ENCODE measurements around the gene IGSF9B.

Gene IGSF9B

DNA sequence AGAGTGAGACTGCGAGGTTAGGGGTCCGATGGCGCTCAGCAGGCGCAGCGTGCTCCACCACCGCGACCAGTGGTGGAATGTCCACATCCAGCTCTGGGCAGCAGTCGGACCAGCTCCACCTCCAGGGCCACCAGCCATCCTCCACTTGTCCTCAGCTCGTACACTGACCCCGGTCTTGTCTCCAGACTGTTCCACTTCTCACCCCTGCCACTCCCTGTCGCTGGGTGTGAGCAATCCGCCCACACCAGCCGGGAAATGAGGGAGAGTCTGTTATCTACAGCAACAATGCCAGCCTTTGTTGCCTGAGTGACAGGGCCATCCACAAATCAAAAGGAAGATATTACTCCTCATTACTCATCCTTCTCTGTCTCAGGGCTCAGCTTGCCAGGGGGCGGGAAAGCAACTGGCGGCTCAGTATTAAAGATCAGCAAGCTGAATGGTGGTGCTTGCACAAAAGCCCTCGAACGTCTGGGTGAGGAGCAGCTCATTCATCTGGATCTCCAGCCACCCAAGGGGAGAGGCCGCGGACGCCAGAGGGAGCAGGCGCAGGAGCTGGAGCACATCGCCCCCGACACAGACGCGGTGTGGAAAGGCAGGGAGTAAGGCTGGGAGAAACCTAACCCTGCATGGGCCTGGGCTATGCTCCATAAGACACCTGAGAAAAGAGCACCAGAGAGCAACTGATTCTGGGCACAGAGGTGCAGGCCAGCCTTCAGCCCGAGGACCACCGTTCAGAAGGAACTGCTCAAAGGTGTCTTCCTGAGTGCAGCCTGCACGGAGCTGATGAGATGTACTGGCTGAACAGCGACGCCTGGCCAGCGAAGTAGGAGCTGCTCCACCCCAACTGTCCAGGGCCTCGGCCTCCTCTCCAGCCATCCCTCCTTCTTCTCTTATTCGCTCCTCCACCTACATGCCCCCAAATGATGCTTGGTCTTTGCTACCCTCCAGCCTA, 21.9 kb downstream of the IGSF9B start:
- DNase-seq: no peak

DNA sequence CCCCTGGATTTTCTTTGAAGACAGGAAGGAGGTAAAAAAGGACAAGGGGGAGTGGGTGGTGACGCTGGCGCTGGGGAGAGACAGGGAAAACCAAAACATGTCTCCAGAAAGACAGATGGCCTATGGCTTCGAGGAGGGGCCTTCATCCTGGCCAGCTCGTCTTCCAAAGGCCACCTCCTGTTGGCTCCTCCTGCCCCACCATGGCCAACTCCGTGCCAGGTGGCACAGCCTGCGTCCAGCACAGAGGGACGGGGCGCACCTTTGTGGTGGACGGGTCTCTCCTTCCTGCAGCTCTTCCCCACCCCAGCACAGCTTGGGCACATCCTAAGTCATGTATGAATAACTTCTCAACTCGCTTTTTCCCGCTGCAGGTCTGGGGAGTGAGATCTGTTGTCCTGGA, 22.7 kb downstream of the IGSF9B start:
- DNase-seq: no peak

DNA sequence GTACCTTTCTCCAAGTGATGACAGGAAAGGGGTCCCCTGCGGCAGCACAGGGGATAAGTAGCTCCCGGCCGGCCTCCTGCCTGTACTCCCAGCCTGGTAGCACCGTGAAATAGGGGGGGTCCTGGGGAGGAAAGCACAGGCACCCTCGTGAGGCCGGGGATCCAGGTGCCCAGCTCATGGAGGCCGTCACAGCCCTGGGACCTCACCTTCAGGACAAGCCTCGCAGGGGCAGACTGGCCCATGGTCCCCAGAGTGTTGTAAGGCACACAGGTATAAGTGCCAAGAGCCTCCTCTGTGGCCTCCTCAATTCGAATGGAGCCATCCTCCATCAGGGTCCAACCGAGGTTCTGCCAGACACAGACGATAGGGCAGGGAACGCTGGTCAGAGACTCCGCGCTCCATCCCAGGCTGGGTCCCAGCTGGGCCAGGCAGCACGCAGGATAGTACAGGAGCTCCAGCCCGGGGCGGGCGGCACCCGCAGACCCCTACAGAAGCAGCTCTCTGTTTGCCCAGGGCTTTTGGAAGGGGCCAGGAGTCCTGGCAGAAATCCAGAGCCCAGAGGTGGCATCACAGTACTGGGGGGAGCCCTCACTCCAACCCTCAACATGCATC, 25.2 kb downstream of the IGSF9B start:
- DNase-seq: no peak

DNA sequence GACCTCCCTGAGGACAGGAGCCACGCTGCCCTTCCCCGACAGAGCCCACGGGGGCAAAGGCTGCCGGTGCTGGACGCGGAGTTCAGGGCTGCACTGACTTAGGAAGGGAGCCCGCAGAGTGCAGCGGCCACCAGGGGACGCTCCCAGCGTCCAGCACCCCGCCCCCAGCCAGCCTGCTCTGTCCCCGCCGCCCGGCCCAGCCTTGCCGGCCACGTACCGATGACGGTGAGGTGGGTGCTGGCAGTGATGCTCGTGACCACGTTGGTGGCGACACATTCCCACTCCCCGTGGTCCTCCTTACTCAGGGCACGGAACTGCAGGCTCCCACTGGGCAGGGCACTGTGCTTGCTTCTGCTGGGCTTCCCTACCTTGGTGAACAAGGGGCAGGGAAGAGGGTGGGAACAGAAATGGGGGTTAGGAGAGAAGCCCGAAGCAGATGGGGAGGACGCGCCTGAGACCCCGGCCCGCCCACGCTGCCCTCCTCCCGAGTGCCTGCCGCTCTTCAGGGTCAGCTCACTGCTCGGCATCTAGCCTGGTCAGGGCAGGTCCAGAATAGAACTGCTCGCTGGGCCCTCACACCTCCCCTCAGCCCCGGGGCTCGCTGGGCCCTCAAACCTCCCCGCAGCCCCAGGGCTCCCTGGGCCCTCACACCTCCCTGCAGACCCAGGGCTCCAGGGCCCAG, 25.9 kb downstream of the IGSF9B start:
- no peak for DNase-seq

DNA sequence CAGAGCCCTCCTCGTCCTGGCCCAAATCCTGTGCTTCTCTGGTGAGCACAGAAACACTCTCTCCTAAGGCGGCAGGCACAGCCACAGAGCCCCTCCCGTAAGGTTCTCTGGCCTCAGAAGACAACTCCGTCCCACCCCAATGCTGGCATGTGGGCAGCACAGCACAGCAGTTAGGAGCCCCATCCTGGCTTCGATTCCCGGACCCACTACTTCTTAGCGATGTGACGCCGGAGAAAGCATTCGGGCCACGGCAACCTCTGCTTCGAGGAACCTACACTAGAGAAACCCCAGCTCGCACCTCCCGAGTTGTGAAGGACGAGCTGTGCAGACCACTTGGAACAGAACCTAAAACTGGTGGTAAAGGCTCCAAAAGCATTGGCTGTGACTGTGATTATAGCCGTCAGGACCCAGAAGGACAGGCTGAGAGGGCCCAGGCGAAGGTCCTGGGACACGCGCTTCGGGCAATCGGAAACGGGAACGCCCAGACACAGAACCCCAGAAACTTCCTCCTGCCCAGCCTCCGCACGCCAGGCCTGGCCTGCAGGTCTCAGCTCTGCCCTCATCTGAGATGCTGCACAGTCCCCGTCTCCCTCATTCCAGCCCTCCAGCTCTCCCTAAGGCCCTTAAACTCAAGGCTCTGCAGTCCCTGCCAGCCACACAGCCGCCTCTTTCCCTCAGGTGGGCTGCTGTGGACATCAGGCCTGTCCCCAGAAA, 26.6 kb downstream of the IGSF9B start:
- no peak for DNase-seq

DNA sequence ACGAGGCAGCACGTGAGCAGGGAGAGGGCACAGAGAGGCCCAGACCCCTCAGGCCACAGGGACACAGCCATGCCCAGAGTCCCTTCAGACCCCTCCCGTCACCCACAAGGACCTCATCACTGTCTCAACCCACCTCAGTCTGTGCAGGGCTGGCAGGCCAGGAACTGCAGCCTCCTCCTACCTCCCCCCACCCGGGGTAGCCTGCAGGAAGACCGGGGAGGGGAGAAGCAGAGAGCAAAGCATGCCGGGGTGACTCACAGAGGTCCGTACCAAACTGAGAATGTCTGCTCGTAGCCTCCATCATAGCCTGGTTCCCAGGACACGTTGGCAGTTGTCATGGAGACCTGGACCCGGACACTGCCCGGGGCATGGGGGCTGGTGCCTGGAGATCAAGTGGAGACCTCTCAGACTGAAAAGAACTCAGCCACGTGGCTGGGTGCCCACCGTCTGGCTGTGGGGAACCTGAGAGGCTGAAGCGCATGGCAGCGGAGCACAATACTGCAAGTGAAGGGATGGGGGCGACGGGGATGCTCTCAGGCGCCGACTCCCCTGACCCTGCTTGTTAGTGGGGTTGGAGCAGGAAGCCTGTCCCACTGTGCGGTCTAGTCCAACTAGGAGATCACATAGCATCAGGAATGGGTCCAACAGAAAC, 27.2 kb downstream of the IGSF9B start:
- DNase-seq: no peak

DNA sequence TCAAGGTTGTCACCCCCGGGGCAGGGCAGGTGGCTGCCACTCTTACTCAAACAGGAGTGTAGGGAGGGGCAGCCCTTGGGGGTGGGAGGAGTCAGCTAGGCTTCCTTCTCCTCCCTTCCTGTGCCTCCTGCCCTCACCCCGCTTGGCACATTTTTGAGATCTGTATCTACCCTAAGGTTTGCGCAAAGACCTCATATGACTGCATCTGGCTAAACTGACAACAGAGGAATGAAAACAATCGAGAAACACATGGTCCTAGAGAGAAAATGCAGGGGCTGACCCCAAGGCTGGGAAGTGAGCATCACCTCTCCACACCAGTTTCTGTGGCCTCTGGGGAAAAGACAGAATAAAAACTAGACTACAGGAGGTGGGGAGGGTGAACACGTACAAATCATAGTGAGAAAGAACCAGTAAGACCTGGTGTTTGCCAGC, 28.1 kb downstream of the IGSF9B start:
- peak; percentile 84 for DNase-seq

DNA sequence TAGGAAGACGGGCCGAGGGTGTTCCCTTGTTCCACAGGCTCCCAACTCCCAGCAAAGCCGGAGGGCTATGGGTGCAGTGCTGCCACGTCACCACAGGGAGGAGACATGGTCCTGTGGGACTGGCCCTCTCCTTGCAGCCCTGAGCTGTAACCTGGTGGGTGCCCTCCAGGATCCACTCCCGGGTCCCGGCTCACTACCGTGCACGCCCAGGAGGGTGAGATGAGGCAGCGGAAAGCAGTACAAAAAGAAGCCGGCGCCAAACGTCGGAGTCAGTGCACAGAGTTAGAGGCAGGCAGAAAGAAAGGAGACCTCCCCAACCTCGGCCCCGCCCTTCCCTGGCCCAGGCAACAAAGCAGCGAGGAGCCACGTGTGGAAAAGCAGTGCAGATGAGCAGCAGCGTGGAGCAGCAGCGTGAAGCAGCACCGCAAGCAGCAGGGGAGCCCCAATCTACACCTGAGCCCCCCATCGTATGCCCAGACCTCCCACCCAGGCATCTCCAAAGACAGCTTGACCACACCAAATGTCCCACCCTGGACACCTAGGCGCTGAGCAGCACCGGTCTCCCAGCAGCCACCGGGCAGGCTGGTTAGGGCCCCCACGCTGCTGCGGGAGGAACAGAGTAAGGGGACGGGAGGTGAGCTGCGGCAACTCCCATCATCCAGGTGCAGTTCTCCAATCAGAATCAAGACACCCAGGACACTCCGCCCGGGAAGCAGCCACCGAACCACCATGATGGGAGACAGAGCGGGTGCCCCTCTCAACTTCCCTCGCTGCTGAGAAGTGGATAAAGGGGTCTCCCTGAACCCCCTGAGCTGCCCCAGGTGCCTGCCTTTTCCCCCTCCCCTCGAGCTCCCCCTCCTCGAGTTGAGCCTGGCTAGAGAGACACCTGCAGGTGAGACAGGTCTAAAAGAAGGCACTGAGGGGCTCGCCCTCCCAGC, 28.8 kb downstream of the IGSF9B start:
- DNase-seq: peak; percentile 84

DNA sequence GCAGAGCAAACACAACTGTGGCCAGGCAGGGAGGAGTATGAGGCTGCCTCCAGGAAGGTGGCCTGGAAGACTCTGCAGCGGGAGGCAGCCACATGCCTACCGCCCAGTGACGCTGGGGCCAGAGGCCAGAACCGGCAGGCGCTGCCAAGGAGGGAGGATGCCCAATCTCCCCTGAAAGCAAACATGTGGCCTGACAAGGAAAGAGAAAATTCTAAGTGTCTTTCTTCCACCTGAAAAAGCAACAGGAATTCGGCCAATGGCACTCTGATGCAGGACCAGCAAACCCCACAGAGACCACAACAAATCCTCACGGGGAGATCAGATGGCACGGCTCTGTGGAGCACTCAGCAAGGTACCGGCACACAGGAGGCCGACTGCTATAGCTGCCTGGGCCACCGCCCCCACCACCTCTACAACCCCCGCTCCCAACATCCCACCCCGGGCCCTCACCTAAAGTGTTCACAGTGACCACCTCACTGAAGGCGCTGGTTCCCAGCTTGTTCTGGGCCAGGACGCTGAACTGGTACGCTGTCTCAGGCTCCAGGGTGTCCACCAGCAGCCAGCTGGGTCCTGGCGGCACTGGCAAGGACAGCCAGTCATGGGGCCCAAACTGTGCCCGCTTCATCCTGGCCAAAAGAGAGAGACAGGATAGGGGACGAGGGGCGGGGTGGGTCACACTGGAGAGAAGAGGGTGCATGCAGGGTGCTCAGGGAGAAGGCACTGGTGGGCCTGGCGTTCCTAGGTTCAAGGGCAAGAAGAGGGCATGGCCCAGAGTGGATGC, 30.1 kb downstream of the IGSF9B start:
- no peak for DNase-seq

DNA sequence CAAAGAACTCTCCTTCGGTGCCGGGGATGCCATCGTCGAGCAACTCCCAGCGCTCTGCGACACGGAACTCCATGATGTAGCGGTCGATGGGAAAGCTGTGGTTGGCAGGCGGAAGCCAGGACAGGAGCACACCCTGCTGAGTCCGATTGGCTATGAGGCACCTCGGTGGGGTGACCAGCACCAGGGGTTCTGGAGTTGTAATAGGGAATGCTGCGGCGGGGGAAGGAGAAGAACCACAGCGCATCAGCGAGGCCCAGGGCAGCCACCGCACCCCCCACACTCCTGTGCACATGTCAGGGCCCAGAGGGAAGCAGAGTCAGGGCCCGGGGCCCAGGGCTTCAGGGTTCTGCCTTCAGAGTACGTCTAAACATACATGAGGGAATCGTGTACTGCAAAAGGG, 31.0 kb downstream of the IGSF9B start:
- DNase-seq: no peak

DNA sequence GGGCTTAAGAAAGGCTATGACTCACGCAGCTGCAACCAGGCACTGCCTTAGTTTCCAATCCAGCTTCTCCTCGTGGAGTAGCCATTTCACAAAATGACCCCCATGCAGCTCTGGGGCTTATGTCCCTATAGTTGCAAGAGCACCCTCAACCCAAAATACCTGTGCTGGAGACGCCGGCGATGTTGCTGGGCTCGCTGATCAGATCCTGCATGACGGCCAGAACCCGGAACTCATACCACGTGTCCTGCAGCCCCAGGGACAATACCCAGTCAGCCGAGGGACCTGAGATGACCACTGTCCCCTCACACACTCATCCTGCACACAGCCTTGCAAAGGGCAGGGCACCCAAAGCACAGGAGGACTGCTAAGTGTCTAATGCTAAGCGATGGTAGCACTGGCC, 32.1 kb downstream of the IGSF9B start:
- DNase-seq: no peak

DNA sequence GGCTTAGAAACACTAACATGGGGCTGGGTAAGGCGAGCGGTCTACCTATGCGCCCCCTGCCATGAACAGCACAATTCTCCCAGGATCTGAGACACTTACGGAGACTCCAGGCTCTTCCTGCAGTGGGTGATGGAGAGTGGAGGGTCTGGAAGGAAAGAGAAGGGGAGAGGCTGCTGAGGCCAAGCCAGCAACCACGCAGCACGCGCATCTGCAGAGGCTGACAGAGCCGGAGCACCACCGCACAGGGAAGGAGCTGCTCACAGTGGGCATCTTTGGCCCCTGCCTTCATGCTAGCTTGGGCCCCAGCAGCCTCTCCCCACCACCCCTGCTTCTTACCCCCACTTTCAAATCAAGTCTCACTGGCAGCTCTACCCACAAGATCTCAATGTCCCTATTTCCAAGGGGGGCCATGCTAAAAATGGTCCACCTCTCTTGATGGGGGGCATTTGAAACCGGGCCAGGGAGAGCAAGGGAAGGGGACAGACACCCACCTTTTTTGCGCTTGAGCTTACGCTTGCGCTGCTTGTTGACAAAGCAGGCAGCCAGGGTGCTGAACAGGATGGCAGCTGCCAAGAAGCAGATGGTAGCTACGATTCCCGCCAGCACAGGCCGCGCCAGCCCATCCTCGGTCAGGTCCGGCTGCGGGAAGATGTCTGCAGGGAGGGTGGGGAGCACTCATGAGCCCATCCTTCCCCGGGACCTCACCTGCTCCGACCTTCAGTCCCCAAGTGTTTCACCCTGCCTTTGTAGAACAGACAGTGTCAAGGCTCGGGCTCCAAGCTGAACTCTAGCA, 34.5 kb downstream of the IGSF9B start:
- DNase-seq: no peak

DNA sequence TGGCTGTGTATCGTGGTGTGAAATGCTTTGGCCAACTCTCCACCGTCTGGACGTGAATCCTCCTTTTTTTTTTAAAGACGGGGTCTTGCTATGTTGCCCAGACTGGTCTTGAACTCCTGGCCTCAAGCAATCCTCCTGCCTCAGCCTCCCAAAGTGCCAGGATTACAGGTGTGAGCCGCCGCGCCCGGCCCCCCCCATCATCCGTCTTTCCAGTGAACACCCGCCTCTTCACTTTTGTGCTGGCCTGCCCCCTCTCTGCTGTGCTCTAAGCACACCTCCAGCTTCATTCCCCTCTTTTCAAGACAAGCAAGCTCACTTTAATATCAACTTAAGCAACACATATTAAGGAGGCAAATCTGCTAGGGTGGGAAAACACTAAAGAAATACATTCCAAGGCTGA, 35.3 kb downstream of the IGSF9B start:
- no peak for DNase-seq

DNA sequence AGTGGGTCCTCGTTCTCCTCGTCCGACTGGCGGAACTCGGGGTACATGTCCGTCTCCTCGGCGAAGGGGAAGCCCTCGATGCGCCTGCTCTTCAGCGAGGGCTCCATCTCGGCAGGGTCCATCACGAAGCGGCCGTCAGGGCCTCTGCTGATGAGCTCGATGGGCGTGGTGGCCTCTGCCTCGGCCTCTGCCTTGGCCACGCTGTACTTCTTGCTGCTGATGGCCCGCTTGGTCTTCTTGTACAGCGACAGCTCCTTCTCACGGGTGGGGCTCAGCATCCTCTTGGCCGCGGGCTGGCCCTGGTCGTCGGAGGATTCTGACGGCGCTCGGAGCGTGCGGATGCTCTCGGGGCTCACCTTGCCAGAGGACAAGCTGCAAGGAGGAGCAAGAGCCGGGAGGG, 35.7 kb downstream of the IGSF9B start:
- DNase-seq: no peak

DNA sequence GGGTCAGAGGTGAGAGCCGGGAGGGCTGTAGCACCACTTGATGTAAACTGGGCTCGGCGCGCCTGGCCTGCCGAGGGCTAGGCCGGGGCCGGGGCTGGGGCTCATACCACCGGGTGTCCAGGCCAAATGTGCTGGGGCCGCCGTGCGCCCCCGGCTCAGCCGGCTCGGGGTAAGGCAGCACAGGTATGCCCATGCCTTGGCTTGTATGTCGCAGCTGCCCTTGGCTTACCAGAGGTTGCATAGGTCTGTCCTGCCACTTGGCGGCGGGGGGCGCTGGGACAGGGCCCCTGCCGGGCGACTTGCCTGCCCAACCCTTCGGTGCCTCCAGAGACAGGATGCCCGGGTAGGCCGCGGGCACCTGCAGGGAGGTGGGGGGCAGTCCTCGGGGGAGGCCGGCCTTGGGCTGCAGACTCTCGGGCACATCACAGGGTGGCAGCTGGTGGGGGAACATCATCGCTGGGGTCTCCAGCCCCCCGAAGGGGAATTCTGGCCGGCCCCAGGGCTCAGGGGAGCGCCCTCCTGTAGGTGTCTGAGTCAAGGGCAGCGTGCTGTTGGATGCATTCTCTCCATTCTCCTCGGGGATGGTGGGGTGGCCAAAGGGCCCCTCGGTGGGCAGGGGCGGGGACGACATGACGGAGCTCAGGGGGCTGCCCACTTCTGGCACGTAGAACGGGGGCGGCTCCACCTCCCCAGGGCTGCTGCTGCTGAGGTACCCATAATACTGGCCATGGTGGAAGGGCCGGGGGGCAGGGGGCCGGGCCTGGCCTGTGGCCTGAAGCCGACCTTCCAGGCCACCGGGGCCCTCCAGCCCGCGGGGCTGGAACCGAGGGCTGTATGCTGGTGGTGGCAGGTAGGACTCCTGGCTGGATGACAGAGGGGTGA, 36.4 kb downstream of the IGSF9B start:
- DNase-seq: no peak

DNA sequence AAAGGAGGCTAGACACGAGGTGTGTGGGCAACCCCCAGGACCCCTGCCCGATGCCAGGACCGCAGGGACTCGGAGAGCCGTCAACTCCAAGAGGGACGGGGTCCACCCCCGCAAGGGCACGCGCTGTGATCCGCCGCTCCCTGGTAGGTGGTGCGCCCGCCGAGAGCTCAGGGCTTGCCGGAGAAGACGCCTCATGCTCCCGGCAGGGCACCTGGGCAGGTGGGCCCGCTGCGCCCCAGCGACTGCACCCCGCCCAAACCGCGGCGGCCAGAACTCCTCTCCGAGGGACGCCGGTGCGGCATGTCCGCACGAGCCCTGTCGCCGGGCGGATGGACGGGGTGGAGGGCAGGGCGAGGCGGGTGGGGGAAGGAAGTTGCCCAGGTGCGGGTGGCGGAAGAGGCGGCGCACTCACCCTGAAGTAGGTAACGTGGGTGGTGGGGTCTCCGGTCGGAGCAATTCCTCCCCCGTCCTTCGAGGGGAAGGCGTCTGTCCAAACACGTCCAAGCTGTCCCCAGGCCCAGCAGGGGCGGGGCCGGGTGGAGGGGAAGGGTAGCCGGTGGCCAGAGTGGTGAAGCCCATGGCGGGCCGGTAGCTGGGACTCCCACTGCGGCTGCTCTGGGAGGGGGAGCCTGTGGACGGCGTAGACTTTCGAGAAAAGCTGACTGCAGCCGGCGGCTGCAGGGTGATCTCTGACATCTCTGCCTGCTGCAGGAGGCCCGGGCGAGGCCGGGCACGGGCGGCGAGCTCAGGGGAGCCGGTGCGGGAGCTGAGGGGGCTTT, 37.2 kb downstream of the IGSF9B start:
- DNase-seq: no peak

DNA sequence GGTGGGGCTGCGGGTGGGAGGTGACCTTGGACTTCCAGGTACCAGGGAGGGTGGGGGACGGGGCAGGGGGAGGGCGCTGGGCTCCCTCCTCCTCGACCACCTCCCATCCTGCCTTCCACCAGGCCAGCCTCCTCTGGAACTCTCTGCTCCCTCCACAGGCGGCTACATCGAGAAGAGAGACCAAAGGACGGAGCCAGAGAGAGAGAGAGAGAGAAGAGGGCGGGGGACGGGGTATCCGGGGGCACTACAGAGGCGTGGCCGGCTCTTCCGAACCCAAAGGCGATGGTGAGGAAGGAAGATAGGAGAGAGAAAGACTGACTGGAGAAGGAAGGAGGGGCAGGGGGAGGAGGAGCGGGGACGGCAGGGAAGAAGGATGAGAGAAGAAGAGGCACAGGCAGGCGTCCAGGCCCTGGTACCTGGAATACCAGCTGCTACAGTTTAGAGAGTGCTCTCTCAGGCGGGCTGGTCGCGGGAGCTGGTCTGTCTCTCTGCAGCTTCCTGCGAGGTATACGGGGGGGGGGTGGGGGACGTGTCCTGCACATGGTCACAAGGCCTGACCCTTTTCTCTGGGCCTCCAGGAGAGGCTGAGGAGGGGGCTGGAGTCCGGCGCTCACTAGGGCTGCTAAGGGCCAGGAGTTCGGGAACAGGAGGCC, 38.0 kb downstream of the IGSF9B start:
- DNase-seq: no peak
